NCI-H1436 treated with DMSO at 0.1 percent for 48 hours (cell line): ENCODE measurements around the gene TMEM184B.

Experiments
- DNase-seq: peaks from one replicate; lab custom pipeline; 2025; lab: John Stamatoyannopoulos, UW

TMEM184B gene

DNA sequence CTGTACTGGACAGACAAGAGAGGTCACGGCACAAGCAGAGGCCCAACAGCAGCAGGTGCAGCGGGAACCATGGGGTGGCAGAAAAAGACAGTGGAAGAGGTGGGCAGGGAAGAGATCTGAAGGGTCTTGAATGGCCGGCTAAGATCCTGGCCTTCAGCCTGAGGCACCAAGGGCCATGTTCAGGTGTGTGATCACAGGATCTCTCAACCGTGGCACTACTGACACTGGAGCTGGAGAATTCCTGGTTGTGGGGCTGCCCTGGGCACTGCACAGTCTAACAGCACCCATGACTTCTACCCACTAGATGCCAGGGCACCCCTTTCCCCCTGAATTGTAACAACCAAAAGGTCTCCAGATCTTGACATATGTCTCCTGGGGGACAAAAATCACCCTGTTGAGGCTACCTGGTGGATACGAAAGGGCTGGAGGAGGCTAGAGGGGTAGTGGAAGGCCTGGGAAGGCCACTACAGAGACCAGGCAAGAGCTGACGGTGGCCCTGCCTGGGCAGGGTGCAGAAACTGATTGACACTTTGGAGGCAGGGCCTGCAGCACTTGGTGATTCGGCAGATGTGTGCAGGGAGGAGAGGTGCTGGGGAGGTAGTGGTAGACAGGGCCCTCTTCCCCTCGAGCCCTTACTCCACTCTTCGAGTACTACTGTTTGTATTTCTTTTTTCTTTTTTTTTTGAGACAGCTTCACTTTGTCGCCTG is 36.1 kb upstream of the TMEM184B start:
- DNase-seq: no peak

DNA sequence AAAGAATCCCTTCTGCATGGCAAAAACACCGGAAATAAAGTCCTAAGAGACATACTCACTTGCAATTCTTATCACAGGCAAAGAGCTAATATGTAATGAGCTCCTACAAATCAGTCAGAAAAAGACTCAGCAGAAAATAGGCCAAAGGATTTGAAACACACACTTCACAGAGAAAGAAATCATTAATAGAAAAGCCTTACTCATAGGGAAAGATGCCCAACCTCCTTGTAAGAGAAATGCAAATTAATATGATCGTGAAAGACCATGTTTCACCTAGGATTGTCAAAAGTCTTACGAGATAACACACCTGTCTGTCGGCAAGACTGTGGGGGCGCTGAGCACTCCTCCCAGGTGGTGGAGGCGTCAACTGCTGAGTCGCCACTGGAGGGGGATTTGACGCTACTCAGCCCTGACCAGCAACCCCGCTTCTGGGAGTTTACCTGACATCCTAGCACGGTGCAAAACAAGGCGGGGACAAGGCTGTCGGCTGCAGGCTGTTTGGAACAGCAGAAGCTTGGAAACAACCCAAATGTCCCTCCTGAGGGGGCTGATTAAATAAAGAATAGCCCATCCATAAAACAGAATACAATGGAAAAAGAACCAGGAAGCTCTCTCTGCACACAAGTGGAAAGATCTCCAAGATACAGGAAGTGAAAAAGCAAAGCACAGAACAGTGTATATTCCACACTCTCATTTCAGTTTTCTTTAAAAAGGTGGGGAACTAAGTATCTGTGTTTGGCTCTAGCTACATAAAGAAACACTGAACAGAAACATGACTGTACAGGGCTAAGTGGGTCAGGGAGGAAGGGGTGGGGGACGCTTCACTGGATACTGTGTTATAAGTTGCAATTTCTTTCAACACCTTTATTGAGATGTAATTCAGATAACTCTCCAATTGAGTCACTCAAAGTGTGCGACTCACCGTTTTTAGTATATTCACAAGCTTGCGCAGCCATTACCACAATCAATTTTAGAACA is 33.0 kb upstream of the TMEM184B start:
- no peak for DNase-seq

DNA sequence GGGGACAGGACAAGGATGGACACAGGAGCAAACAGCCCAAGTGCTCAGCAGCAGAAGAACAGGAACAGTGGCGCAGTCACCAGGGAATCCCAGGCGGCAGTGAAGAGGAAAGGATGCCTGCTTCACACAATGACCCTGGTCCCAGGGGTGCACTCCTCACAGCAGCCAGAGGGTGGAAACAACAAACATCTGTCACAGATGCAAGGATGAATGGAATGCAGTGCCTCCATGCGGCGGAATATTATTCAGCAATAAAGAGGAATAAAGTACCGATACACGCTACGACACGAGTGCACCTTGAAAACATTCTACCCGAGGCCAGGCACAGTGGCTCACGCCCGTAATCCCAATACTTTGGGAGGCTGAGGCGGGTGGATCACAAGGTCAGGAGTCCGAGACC is 31.7 kb upstream of the TMEM184B start:
- DNase-seq: no peak

DNA sequence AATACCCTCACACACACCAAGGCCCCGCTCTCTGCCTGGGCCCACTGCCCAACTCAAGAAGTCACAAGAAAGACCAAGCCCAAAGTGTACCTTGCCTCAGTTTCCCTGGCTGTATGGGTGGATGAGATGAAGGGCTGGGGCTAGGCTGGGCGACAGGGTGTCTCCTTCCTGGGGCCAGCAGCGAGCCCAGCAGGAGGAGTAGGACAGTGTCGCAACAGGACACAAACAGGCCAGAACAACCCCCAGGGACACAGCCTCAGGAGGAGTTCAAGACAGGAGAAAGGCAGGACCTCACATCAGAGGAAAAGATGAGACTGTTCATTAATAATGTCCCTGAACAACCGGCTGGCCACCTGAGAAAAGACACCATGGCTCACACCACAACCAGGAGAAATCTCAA is 31.2 kb upstream of the TMEM184B start:
- no peak for DNase-seq

DNA sequence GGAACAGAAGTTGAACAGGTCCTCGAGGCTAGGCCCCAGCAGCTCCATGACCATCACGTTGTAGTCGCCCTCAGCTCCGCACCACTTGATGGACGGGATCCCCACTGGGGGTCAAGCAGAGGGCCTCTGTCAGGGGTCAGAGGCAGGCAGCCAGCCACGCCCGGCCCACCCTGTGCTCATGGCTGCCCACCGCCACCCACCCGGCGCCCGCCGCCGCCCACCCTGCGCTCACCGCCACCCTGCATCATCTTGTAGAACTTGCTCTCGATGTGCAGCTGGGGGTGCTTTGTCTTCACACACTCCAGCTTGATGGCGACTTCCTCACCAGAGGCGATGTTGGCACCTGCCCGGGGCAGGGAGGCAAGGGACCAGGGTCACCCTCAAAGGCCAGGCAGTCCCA is 30.1 kb upstream of the TMEM184B start:
- no peak for DNase-seq

DNA sequence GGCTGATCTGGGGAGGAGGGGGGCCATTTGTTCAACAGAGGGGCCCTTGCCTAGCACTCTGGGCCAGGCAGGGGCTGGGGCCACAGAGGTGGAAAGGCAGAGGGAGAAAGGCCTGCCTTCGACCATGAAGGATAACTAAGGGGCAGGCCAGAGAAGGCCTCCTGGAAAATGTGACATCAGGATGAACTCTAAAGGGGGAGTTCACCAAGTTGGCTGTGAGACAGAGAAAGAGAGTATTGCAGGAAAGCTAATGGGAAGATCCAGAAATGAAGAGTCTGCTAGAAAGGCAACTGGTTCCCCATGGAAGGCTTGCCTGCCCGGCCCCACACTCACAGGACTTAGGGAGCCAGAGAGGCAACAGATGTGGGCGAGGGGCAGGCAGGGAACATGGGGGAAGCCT is 28.1 kb upstream of the TMEM184B start:
- no peak for DNase-seq

DNA sequence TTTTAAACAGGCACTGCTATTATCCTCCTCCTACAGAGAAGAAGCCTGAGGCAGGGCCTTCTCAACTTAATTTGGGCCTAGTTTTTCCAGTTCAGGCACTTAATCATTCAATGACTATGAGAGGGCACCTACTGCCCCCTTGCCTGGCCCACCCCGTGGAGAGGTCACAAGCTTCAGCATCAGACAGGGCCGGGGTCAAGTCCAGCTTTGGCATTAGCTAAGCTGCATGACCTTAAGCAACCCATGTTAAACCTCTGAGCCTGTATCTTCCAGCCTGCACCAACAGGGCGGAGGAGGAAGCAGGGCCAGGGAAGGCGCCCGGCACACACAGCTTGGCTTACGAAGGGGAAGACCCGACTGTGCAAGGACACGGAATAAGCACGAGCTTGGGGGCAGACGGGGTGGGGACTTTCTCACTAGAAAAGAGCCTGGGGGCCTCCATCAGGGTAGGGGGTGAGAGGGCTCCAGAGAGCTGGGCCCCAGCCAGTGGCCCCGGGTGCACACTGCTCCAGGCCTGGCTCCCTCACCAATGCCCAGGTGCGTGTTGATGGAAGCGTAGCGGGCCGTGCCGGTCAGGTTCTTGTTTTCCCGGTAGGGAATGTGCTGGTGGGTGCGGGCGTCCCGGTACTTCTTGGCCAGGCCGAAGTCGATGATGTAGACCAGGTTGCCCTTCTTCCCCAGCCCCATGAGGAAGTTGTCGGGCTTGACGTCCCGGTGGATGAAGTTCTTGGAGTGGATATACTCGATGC is 27.6 kb upstream of the TMEM184B start:
- no peak for DNase-seq

DNA sequence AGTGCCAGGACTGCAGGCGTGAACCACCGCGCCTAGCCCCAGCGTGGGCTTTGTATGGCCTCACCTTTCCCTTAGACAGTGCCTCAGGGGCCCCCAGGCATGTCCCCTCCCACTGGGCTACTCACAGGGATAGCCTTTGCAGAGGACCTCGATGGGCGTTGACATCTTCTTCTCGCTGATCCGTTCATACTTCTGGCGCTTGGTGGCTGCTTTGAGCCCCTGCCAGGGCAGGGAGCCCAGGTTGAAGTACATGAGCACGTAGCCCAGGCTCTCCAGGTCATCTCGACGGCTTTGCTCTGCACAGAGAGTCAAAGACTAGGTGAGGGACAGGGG is 26.9 kb upstream of the TMEM184B start:
- no peak for DNase-seq

DNA sequence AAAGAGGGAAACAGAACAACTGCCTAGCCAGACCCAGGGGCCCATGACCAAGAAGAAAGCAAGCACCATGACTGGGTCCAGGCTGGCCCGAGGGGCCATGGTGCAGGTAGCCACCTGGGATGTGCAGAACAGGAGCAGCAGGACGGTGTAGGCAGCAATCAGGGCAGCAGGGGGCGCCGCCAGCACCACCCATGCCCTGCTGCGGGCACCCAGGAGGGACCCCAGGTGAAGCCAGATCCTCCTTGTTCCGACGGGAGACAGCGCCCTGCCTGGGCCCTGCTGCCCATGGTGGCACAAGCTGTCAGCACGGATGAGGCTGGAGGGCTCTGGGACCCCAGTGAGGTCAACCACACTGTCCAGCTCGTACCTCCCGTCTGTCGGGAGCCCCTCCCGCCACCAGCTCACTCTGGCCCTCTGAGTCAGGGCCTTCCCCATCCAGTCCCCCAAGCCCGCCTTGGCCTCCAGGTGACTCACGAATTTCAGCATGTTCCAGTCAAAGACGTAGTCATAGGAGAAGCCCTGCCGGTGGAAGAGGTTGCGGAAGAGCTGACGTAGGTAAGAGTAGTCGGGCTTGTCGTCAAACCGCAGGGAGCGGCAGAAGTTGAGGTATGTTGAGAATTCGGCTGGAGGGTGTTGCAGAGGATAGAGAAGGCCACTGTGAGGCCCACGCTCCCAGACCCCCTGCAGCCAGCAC is 25.6 kb upstream of the TMEM184B start:
- no peak for DNase-seq

DNA sequence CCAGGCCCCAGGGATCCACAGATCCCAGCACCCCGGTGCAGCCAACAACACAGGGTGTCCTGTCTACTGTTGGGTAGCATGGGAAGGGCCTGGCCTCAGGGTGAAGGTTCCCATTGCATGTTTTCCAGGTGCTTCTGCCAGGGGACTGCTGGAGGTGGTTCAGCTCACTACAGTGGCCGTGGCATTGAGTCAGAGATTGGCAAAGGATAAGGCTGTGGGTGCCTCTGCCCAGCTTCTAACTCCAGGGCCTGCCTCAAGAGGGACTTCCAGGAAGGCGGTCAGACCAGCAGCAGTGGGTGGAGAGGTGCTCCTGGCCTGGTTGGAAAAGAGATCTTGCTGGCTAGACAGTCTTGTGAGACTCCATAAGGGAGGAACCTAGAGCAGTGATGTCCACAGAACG is 23.6 kb upstream of the TMEM184B start:
- DNase-seq: no peak

DNA sequence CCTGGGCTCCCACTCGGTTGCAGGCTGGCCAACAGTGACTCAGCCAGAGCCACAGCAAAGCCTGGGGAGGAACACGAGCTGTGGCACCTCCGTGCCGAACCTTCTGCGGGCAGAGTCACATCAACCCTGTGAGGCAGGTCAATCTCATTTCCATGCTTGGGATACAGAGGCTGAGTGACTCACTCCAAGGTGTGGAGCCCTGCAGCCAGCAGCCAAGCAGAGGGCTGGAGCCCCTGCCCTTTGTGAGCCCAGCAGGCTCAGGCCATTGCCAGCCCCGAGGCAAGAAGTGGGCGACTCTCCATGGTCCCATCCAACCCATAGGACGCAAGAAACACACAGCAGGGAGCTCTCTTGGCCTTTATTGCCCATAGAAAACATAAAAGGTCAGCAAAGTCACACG is 23.1 kb upstream of the TMEM184B start:
- no peak for DNase-seq

DNA sequence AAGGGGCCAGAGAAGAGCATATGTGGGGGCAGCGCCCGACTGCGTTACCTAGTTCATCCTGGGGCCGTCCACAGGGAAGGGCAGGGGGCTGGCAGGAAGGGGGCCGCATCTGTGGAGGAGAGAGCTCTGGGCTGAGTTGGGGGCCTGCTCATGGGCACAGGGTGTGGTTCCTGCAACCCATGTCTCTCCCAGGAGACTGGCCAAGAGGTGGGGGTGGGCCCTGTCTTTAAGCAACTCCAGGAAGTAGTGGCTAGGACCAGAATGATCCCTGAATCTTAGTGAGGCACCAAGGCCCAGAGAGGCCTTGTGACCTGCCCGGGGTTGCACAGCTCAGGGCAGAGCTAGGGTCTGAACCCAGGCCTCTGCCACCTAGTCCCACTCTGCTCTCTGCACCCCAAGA is 22.5 kb upstream of the TMEM184B start:
- DNase-seq: no peak

DNA sequence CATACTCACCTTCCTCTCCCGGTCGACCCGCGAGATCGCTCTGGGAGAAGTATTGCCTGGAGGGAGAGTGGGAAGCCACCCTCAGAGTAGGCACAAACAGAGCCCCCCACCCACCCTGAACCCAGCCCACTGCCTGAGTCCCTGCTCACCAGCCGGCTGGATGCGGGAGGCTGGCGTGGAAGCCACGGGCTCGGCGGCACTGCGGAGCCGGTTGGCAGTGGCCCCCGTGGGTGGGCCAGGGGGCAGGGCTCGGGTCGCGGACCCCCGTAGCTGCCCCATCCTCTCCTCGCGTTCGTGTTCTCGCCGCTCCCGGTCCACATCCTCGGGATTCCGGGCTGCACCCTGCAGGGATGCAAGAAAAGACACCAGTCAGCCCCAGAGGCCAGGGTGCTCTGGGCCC is 21.4 kb upstream of the TMEM184B start:
- DNase-seq: no peak

DNA sequence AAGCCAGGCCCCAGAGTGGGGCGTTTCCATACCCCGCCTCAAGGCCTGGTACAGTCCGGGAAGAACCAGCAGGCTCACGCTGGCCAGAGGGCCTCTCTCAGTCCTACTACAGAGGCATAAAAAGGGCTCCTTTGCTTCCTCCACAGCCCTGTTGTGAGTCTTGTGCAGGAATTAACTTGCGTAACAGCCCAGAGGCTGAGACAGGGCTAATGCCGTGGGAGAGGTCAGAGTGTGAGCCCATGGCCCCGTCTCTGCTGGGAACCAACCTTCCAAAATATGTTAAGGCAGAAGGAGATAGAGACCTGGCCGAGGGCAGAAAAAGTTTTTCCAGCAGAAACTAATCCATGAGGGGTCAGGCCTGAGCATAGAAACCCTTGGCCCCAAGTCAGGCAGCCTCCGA is 19.9 kb upstream of the TMEM184B start:
- no peak for DNase-seq

DNA sequence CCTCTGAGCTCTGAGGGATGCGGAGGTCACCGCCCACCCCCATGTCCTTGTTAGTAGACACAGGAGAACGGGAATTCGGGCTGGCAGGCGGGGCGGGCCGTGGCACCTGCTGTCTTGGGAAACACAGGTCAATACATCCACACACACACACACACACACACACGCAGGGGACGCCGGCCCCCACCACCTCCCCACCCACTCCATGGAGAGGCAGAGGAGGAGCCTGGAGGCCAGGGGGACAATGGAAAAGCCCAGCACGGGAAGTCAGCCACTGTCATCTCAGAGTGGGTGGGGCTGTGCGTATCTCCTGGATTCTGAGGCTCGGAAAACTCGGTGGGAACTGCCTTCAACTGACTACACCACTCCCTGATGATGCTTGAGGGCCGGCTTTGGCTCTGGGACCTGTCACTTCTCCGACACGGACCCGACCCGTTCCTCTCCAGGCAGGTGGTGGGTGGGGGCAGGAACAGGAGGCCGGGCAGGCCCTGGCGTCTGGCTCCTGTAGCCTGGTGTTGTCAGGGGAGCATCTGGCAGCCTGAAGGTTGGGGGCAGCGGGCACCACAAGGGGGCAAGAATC is 18.5 kb upstream of the TMEM184B start:
- no peak for DNase-seq

DNA sequence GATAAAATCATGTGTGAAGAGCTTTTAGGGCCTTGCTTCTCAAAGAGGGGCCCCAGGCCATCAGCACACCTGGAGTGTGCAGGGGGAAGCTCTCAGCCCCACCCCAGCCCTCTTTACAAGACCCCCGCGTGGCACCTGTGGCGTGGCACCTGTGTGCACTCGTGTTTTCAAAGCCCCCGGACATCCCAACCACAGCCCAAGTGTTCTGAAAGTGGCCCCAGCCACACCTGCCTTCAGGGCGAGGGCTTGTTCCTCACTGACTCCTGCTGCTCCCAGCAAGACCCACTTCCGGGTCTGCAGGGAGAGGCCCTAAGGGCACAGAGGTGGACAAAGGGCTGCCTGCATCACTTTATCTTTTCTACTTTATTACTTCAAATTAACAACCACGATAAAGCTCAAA is 17.5 kb upstream of the TMEM184B start:
- DNase-seq: no peak

DNA sequence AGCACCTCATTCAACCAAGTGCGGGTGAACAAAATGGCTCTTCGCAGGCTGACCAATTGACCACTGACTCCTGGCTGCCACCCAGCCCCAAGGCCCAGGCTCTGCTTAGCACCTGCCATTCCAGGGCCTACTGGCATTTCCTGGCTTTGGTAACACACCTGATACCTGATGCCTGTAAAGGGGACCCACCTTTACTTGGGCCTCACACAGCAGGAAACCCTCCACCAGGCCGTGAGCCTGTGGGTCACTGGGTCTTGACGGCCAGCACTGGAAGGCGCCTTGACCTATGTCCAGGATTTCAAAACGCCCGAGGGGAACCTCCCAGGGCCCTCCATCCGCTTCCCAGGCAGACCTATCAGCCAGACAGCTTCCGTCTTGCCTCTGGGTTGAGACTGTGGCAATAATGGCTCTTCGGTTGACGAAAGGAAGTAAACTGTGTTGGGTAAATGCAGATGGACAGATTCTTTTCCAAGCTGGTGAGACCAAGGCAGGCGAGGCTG is 16.8 kb upstream of the TMEM184B start:
- no peak for DNase-seq

DNA sequence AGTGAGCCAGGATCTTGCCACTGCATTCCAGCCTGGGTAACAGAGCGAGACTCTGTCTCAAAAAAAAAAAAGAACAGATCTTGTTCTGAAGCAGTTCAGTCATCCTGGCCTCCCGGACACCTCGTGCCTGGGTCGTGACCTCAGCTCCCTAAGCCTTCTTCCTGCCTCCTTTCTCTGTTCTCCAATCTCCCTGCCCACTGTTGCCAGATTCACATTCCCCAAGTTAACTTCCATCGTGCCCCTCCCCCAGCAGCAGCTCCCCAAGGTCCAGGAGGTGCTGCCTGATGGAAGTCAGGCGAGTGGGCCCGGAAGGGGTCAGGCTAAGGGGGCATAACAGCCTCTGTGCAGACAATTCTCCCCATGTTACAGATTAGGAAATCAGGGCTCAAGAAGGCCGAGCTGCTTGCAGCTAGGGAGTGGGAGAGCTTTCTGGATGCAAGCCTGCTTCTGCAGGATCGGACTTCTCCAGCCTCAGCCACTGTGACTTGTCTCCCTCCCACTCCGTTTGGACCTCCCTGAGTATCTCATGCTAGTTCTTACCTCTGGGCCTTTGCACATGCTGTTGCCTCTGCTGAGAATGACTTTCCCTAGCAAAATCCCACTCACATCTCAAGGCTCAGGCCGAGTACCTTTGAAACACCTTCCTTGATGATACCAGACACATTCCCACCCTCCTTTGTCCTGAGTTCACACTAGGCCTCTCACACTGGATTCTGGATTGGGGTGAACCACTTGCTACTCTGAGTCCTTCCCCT is 14.3 kb upstream of the TMEM184B start:
- no peak for DNase-seq

DNA sequence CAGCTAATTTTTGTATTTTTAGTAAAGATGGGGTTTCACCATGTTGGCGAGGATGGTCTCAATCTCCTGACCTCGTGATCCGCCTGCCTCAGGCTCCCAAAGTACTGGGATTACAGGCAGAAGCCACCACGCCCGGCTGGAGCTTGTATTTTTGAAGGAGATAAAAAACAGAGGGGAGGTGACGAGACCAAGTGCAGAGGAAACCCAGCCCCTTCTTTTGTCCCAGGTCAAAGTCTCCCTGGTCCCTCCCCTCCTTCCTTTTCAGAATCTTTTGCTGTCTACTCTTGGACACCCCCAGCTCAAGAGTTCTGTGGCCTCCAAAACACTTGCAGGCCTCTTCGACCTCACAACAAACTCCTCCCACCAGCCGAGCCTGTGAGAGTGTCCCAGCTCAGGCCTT is 12.2 kb upstream of the TMEM184B start:
- no peak for DNase-seq

DNA sequence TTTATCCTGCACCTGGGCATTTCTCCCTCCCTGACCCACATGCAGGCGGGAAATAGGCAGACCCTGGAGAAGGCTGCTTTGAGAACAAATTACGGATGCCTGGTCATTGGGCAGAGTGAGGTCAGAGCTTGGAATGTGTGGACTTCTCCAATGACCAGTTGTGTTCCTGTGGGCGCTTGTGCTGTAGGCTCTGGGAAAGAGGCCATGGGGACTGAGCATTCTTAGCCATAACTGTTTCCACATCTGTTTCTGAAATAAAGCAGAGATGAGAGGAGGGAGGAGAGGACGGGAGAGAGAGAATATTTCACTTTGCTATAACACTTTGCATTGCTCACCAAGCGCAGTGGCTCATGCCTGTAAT is 11.2 kb upstream of the TMEM184B start:
- no peak for DNase-seq

DNA sequence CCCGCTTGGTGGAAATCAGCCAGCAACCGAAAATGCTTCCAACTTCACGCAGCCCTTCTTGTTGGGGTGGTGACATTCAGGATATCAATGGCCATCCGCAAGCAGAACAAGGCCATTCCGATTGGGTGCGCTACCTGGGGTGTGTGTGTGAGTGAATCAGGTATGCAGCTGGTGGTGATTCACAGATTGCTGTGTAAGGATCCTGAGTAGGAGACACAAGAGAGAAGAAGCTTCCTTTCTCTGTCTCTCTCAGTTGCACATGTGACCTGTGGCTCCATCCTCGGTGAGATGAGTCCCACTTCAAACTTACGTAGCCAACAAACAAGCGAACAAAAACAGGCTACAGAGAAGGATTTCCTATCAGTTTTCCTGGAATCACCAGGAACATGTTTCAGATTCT is 9.6 kb upstream of the TMEM184B start:
- no peak for DNase-seq
